ENCODE measurements around the gene CSRNP2.
A peak's percentile ranks its signal among the peaks of the same experiment; 100 is the strongest.

Gene CSRNP2

DNA sequence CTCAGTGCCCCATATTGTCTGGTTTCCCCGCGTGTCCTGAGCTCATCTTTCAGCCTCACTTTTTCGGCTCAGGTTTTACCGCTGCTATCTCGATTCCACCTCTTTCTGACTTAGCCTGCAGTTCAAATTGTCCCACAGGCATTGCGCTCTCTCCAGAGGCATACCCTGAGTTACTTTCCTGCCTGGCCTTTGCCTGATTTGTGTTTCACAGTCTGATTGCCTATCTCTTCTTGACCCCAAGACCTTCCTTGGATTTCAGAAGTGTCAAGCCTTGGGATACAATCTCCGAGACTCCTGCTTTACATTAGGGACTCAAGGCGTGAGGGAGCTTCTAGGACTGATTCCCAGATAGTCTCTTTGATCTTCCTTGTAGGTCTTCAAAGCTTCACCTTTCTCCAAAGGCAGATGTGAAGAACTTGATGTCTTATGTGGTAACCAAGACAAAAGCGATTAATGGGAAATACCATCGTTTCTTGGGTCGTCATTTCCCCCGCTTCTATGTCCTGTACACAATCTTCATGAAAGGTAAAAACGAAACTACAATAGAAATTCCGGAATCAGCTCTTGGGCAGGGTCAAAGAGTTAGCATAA lies 34.6 kb downstream of the CSRNP2 start:
- DNase-seq (ENCODE audit: extremely low read depth, low read depth), result no peak
- TF ChIP-seq, protein P1, sequence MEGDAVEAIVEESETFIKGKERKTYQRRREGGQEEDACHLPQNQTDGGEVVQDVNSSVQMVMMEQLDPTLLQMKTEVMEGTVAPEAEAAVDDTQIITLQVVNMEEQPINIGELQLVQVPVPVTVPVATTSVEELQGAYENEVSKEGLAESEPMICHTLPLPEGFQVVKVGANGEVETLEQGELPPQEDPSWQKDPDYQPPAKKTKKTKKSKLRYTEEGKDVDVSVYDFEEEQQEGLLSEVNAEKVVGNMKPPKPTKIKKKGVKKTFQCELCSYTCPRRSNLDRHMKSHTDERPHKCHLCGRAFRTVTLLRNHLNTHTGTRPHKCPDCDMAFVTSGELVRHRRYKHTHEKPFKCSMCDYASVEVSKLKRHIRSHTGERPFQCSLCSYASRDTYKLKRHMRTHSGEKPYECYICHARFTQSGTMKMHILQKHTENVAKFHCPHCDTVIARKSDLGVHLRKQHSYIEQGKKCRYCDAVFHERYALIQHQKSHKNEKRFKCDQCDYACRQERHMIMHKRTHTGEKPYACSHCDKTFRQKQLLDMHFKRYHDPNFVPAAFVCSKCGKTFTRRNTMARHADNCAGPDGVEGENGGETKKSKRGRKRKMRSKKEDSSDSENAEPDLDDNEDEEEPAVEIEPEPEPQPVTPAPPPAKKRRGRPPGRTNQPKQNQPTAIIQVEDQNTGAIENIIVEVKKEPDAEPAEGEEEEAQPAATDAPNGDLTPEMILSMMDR (IDR thresholded peaks at IDR 0.05; ENCODE audit: low read depth, low read length, missing control alignments), result no peak

DNA sequence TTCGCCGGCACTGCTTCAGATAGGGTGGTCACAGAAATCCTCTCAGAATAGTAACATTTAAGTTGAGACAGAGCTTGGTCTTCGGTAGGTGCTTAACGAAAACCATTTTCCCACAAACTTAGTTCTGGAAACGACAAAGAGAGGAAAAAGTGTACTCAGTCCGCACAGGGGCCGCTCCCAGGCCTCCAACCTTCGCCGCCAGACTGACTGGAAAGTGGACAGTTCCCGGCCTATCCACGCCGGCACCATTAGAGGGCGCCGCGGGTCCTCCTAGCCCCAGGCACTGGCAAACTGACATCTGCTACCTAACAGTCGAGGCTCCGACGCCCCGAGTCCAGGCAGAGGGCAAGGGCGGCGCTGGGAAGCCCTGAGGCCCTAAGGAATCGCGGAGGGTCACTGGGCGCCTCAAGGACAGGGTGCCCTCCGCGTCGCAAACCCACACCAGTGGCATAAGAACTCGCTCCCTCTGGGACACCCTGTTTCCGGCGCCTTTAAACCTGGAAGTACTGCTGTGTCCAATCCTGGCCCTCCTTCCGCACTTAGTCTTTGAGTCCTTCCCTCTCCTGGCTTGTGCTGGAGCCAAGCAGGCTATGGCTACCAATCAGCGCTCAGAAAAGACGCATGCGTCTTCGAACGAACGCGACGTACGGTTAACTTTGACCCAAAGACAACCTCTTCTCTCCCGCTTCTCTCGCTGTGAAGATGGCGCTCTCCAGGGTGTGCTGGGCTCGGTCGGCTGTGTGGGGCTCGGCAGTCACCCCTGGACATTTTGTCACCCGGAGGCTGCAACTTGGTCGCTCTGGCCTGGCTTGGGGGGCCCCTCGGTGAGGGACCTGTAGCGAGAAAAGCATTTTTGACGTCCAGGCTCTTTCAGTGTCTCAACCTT lies 35.5 kb downstream of the CSRNP2 start, which contains the start of gene LETMD1:
TSS of gene LETMD1 (plus strand) at position 673 of the 886 bp plus-strand sequence. CDS start at position 703, 30 bp downstream.
- DNase-seq (ENCODE audit: extremely low read depth, low read depth), result peak; percentile 98
- peak within 1 kb of the TSS; percentile 75 for H3K4me3 ChIP-seq (replicated peaks; ENCODE audit: low read depth, low read length)
- TF ChIP-seq, protein P1 (IDR thresholded peaks at IDR 0.05; ENCODE audit: low read depth, low read length, missing control alignments), result peak; percentile 91

More for the DNA sequence above, 34.6 kb downstream of the CSRNP2 start:
- peak overlapping the region; percentile 75 for H3K4me3 ChIP-seq (replicated peaks; ENCODE audit: low read depth, low read length)

DNA sequence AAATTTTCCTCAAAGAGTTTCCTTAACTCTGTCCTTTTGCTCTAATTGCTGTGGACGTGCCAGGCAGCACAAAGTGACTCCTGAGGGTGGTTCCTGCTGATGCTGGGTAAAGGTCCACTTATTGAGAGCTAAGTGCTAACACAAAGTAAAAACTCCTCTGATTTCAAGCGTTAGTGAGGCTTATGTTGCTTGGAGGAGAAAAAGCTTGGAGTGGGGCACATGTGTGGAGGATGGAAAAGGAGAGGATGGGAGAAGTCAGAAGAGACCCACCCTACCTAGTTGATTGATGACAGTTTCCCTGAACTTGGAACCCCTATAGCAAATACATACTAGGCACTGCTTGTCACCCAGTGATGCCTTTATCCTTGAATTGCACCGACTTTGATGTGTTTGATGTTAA lies 47.1 kb downstream of the CSRNP2 start:
- DNase-seq (ENCODE audit: extremely low read depth, low read depth), result no peak
- TF ChIP-seq, protein P1 (IDR thresholded peaks at IDR 0.05; ENCODE audit: low read depth, low read length, missing control alignments), result no peak
- no peak overlapping the region for H3K4me3 ChIP-seq (replicated peaks; ENCODE audit: low read depth, low read length)

DNA sequence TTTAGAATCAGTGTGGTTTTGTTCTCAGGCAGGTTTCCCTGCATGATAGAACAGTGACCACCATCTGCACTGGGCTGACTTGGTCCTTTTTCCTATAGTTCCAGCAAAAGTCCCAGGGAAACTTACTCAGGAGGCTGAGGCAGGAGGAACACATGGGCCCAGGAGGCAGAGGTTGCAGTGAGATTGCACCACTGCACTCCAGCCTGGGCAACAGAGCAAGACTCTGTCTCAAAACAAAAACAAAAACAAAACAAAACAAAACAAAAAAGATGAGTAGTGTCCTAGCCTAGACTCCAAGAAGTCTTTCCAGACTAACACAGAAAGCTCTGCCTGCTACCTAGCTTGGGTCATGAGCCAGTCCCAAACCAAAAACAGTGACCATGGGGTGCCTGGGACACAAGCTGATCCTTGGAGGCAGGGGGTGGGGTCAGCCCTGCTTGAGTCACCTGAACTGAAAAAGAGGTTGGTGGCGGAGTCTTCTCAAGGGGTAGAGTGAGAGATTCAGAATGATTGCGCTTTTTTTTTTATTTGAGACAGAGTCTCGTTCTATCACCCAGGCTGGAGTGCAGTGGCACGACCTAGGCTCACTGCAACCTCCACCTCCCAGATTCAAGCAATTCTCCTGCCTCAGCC lies 49.8 kb downstream of the CSRNP2 start:
- no peak overlapping the region for H3K4me3 ChIP-seq (replicated peaks; ENCODE audit: low read depth, low read length)
- TF ChIP-seq, protein P1 (IDR thresholded peaks at IDR 0.05; ENCODE audit: low read depth, low read length, missing control alignments), result no peak
- DNase-seq (ENCODE audit: extremely low read depth, low read depth), result no peak

DNA sequence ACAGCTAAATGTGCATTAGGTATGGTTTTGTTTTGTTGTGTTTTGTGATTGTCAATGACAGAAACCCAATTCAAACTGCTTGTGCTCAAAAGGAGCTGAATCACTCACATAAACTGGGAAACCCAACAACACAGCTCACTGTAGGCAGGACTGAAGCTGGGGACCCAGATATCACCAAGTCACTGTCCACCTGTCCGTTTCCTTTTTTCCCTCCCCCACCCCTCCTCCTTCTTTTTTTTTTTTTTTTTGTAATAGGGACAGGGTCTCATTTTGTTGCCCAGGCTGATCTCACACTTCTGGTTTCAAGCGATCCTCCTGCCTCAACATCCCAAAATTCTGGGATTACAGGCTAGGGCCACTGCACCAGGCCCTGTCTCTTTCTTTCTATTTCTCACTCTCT lies 50.3 kb downstream of the CSRNP2 start:
- TF ChIP-seq, protein P1 (IDR thresholded peaks at IDR 0.05; ENCODE audit: low read depth, low read length, missing control alignments), result no peak
- no peak for DNase-seq (ENCODE audit: extremely low read depth, low read depth)
- no peak overlapping the region for H3K4me3 ChIP-seq (replicated peaks; ENCODE audit: low read depth, low read length)

DNA sequence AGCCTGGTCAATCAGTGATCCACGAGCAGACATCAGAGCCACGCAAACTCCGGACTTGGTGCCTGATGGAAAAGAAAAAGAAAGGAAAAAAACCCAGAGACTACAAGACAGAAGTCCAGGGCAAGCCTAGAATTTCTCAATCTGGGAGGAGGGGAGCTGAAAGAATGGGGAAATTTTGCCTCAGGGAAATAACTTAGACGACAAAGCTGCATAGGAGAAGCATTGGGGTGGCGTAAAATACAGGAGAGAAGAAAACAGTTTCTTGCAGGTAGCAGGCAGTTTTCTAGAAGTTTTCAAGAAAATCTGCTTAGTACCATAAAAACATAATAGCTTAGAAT lies 54.6 kb downstream of the CSRNP2 start:
- TF ChIP-seq, protein P1 (IDR thresholded peaks at IDR 0.05; ENCODE audit: low read depth, low read length, missing control alignments), result no peak
- H3K4me3 ChIP-seq (replicated peaks; ENCODE audit: low read depth, low read length), result no peak overlapping the region
- no peak for DNase-seq (ENCODE audit: extremely low read depth, low read depth)
